ENCODE measurements around the gene MYF5.

MYF5 gene

DNA sequence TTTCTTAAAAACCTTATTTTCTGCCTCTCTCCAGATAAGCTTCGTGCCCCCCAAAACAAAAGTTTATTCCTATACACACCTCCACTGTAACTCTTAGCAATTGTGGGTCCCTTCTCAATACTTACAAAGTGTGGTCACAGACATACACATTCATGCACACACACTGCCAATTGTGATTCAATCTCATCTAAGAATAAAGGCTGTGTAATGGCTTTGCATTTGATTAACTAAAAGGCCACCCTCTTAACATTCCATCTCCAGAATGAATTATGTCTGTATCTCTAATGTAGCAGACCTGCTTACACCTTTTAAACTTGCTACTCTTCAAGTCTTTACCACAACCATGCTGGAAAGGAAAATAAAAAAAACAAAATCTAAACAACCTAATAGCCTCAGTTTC is 49.5 kb downstream of the MYF5 start:
- no peak for DNase-seq (ENCODE audit: low spot score)

DNA sequence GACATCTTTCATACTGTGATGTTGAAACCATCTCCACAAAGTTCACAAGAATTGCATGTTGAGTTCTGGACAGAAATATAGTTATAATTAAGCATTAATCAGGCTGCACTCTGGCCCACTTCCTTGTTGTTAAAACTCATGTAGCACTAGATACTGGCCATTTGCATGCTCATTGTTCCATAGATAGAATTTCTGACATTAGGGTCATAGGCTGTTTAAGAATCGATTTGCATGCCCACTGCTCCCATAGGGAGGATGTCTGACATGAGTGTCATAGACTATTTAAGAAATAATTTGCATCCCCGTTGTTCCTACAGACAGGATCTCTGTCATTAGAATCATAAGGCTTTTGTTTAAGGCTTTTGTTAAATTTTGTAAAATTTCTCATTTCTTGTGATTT is 50.2 kb downstream of the MYF5 start:
- DNase-seq (ENCODE audit: low spot score) = peak; percentile 25

Data from germinal center (tissue), 1 donor.